ENCODE data around the gene ZBTB16.

The ZBTB16 gene

DNA sequence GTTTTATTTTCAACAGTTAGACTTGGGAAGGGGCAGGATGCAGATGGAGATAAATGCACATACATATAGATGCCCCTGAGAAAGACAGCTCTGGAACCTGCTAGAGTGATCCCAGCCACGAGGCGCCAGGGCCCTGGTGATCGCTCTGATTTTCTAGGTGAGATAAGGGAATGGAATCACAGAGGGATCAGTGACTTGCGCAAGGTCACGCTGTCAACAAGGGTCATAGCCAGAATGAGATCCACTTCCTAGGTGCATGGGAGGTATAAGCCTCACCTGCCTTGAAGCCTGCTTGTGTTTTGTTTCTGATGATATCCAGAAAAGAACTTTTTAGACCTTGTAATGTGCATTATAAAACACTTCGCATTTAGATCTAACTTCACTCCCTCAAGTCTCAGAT is 47.5 kb downstream of the ZBTB16 start:
- DNase-seq (ENCODE audit: low read depth in 2 of 2): no peak

DNA sequence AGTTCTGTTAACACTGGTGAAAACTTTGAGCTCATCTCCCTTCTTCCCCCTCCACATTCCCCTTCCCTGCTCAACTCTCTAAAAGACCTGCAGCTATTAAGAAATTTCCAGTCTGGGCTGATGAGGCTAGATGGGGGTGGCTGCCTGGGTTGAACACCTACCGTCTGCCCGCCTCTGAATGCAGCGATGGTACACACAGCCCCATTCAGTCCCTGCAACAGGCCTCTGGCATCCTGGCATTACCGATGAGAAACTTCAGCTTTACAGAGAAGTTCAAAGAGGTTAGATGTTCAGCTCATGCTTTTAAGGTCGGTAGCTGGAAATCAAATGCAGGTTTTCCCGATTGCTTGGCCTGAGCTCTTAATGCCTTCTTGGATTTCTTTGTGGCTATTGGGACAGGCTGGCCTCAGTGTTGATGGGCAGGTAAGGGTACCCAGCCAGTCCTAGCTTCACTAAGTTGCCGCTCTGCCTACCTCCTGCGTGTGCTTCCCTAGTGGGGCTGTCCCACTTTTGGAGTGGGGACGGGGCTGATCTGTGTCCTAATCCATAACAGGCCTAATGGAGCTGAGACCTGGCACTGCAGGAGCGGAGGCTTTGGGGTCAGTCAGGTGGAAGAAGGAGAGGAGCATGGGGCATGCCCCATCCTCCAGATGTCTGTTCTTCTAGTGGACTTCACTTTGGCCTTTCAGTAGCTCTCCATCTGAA is 49.1 kb downstream of the ZBTB16 start:
- DNase-seq (ENCODE audit: low read depth in 2 of 2): no peak

DNA sequence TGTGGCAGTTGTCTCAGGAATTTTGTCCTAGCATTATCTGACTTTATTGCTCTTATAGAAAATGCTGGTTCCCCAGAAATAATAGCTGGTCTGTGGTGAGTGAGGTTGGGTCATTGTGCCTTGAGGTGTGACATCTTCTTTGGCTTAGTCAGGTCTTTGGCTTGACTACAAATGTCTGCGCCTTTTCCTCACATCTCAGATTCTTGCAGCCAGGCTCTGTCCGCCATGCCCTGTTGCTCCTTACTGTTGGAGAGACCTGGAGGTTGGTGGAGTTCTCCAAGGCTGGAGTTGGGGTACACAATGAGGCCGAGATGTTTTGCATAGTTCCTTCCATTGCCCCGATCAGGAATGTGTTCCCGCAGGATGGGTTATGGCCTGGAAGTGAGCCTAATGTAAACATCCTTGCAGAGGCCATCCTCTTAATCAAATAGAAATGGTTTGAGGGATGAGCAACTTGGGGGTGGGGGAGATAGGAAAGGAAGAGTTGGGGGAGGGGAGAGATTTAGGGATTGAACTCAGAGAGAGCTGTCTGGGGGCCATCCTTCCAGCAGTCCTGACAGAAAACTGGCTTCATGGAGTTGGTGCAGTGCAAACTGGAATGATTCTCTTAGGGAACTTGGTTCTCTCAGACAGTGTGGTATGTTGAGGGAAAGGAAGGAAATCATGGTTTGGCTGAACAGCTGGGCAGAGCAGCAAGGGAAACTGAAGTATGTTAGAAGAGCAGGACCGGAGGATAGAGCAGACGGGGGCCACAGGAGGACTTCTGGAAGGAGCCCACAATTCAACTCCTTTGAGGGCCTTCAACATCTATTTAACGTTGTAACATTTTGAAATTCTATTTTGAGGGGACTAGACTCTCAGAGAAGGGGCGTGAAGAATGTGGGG is 49.9 kb downstream of the ZBTB16 start:
- DNase-seq (ENCODE audit: low read depth in 2 of 2): no peak

GRCh38 chr11:114110123-114110522 is 50.6 kb downstream of the ZBTB16 start:
- DNase-seq (ENCODE audit: low read depth in 2 of 2): no peak

DNA sequence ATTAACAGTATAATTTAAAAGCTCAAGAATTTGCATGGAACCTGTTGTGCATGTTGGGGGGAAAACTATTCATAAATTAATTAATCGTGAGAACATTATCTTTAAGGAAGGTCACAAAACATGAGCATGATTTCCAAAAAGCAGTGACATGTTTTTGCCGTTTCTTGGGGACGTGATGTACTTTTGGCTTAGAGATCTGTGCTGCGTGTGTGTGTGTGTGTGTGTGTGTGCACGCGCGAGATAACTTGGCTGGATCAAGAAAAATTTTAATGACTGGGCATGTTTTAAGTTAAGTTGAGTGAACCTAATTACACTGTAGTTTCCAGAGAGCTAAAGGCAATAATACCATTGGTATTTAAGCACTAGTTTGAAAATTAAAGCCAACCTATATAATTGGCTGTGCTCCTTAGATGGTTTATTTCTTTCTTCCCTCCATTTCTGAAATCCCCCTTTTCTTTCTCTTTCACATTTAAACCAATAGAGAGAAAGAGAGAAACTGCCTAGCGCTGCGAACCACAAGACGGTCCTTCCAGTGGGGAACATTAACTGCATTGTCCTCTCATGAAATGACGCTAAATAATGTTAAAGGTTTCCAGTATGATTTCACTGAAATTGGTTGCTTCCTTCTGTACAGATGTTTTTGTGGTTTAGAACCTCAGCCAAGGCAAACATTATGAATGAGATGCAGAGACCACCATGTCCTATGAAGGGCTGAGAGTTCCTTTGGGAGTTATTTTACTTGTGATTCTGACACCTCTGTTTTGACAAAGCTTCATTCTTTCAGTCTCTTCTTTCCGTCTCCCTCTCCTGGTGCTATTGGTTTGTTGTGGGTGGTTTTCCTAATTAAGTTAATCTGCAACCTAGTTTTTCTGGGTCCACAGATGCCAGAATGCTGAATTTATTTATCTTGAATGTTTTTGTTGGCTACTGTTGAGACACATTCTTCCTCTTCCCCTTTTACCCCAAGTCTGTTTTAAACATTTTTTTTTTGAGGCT is 51.7 kb downstream of the ZBTB16 start:
- DNase-seq (ENCODE audit: low read depth in 2 of 2): no peak

DNA sequence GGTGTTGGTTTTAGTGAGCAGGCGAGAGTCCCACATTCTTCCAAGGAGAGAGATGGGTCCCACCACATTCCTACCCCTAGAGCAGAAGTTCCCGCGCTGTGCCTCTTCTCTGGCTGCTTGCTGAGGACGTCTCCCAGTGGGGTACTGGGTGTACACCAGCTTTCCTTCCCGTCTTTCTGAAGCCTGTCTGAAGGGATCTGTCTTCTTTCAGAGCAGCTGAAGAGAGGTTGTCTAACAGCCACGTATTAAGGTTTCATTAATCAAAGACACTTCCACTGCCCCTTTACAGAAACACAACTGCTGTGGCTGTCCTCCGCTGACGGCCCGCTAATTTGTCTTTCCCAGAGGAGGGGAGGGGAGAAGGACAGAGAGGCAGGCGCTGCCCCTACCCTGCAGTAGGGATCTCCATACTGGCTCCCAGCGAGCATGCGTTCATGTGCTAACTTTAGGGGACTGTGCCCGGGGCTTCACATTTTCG is 56.0 kb downstream of the ZBTB16 start:
- DNase-seq (ENCODE audit: low read depth in 2 of 2): no peak

- DNase-seq (ENCODE audit: low read depth in 2 of 2): no peak
These were observed 56.8 kb downstream of the ZBTB16 start for GRCh38 chr11:114116357-114116756.

DNA sequence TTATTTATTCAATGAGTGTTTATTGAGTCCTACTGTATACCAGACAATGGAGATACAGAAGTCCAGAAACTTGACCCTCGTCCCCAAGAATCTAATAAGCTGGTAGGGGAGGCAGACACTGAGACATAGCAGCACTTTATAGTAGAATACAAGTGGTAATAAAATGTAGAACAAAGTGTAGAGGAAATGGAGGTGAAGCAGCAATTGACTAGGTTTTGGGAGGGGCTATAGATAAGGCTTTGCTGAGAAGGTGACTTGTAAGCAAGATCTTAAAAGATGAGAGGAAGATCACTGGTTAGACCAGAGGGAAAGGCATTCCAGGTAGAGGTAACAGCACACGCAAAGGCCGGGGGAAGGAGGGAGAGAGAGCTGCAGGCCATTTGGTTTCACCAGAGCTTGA is 57.3 kb downstream of the ZBTB16 start:
- no peak for DNase-seq (ENCODE audit: low read depth in 2 of 2)

DNA sequence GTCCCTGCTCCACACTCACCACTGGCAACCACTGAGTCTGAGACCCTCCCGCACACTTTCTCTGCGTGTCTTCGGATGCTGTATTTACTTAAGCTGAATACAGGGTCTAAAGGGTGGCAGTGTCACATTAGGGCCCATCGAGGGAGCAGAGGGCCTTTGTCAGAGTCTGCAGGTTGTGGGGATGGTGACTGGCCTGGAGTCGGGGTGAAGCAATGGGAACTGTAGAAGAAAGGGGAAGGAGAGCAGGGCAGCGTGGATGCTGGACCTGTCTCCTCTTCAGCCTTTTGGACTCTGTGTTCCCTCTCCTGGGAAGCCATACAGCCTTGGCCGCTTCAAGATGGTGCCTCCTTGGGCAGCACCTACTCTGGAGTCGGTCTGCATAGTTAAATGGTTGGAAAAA is 61.1 kb downstream of the ZBTB16 start:
- no peak for DNase-seq (ENCODE audit: low read depth in 2 of 2)

- no peak for DNase-seq (ENCODE audit: low read depth in 2 of 2)
These were observed 61.6 kb downstream of the ZBTB16 start for GRCh38 chr11:114121138-114121537.

- DNase-seq (ENCODE audit: low read depth in 2 of 2): no peak
These were observed 62.4 kb downstream of the ZBTB16 start for GRCh38 chr11:114121804-114122504.

DNA sequence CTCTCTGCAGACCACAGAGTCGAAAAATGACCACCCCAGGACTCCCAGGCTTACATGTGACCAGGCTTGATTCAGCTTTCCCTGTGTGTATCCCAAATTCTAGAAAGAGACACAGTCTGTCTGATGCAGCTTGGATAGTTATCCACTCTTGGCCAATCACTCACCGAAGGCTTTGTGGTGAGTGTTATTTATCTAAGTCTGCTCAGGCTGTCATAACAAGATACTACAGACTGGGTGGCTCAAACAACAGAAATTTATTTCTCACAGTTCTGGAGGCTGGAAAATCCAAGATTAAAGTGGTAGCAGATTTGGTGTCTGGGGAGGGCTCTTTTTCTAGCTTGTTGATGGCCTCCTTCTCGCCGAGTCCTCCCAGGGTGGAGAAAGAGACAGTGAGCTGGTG is 63.2 kb downstream of the ZBTB16 start:
- no peak for DNase-seq (ENCODE audit: low read depth in 2 of 2)

GRCh38 chr11:114123692-114124330 is 64.3 kb downstream of the ZBTB16 start:
- no peak for DNase-seq (ENCODE audit: low read depth in 2 of 2)

- no peak for DNase-seq (ENCODE audit: low read depth in 2 of 2)
These were observed 65.2 kb downstream of the ZBTB16 start for GRCh38 chr11:114124601-114125144.

GRCh38 chr11:114125531-114125930 is 66.0 kb downstream of the ZBTB16 start:
- DNase-seq (ENCODE audit: low read depth in 2 of 2): no peak

GRCh38 chr11:114125959-114126358 is 66.4 kb downstream of the ZBTB16 start:
- DNase-seq (ENCODE audit: low read depth in 2 of 2): no peak

DNA sequence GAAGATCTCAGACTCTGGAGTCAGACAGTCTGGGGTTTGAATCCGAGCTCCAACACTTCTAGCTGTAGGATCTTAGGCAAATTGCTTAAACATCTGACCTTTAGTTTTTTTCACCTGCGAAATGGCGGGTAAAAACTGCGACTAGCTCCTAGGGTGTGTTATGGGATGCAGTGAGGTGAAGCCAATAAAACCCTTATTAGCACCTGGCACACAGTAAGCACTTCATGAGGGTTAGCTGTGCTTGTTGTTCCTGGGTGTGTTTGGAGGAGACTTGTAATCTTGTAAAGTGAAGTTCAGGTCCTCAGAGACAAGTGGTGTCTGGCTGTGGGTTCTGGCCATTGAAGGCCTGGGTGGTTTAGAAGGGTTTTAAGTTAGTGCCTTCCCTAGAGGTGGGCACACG is 68.9 kb downstream of the ZBTB16 start:
- DNase-seq (ENCODE audit: low read depth in 2 of 2): no peak

- DNase-seq (ENCODE audit: low read depth in 2 of 2): no peak
These were observed 69.6 kb downstream of the ZBTB16 start for GRCh38 chr11:114129142-114129541.

GRCh38 chr11:114129699-114130098 is 70.2 kb downstream of the ZBTB16 start:
- no peak for DNase-seq (ENCODE audit: low read depth in 2 of 2)

- DNase-seq (ENCODE audit: low read depth in 2 of 2): no peak
These were observed 70.6 kb downstream of the ZBTB16 start for GRCh38 chr11:114130115-114130576.
